Thyroid gland (tissue), 4 donors: Measurements from ENCODE around the gene PTPN22. TPM values are rescaled to one million over a fixed set of nuclear protein-coding genes. Genes with fewer than 3 reads are reported as not detected.

ENCODE experiments used
- DNase-seq, 2 donors: peaks; one replicate each; pipeline ENCODE4 v3.0.0-alpha.2; 2019
- H3K27ac ChIP-seq, 3 donors: fragments of 200-600 bp; sonication (generic); 1 replicate in 2 of 3; 2 replicates in 1 of 3; pipeline ENCODE4 v1.5.1; 2016 to 2019; ENCODE audit warnings: mild to moderate bottlenecking in 1 of 3, moderate library complexity in 1 of 3
- H3K27me3 ChIP-seq: fragments of 200-600 bp; sonication (generic); one replicate; pipeline ENCODE4 v1.5.1; 2019
- H3K36me3 ChIP-seq, 2 donors: fragments of 200-600 bp; sonication (generic); one replicate each; pipeline ENCODE4 v1.5.1; 2016 to 2019
- H3K4me1 ChIP-seq, 2 donors: fragments of 200-600 bp; sonication (generic); one replicate each; pipeline ENCODE4 v1.5.1; 2017 to 2019
- H3K4me3 ChIP-seq, 3 donors: fragments of 200-600 bp; sonication (generic); replicated peaks in 1 of 3; 1 replicate in 2 of 3; 2 replicates in 1 of 3; pipeline ENCODE4 v1.5.1; 2016; ENCODE audit warnings: mild to moderate bottlenecking in 1 of 3
- H3K9me3 ChIP-seq: fragments of 200-600 bp; sonication (generic); one replicate; pipeline ENCODE4 v1.5.1; 2017
- CTCF ChIP-seq, 6 experiments: fragments of 200-600 bp in 3 of 6; fragments of 450-650 bp in 3 of 6; sonication (generic) in 3 of 6; IDR thresholded peaks; one replicate each; pipeline ENCODE4 v1.5.1; 2016 to 2019; ENCODE audit warnings: antibody characterized with exemption in 6 of 6, mild to moderate bottlenecking in 2 of 6, inconsistent platforms in 1 of 6, moderate library complexity in 1 of 6
- POLR2A ChIP-seq, 2 donors: fragments of 450-650 bp; IDR thresholded peaks; one replicate each; pipeline ENCODE4 v1.6.1; 2017; ENCODE audit warnings: antibody characterized with exemption in 2 of 2, mild to moderate bottlenecking in 2 of 2, moderate library complexity in 1 of 2
- WGBS, 2 donors: methylation state at CpG; one replicate each; pipeline ENCODE4 v1.1.5; 2017; 5-methylcytosine and 5-hydroxymethylcytosine counted together
- intact Hi-C: fragments of 100-400 bp; cut with DNase I; formaldehyde crosslinking; loops from one replicate; pipeline ENCODE4 v1.15.1; 2023
- total RNA-seq, 4 donors: library from RNA; depleted of rRNA; stranded (reverse); fragments of >200 nt; gene quantifications; one replicate each; pipeline ENCODE4 v1.2.3, GENCODE V29; 2016

Gene PTPN22
- total RNA-seq, 4 donors from 2014 or later: 0.89 to 6.2 (median 2.6) TPM; not detected in 1

DNA sequence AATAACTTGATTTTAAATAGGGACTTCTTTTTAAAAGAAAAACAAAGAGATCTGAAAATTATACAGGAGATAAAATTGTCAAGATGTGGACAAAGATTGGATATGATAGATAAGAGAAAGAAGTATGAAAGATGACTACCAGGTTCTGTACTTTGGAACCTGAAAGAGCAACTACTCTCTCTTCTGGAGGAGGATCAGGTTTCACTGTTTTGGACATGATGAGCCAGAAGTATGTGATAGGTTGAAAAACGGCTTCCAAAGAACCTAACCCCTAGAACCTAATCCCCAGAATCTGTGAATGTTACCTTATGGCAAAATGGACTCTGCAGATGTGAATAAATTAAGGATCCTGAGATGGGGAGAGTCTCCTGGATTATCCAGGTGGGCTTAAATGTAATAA lies 85.4 kb downstream of the PTPN22 start:
- Histone ChIP-seq H3K9me3 (no peaks in the 10 kb centered on the region), H3K4me3 (no peak overlapping the region), H3K36me3 (no peaks in the 10 kb centered on the region), H3K4me1 (peaks cover 14% of the 10 kb centered on the region in 2 donors), H3K27ac (no peak overlapping the region), H3K27me3 (no peaks in the 10 kb centered on the region)
- WGBS, 2 donors: 46 to 48% methylated on average over 1 of the region's 1 CpG
- intact Hi-C loops: no loop called here
- no peak for DNase-seq
- no peak for TF ChIP-seq CTCF (IDR thresholded peaks at IDR 0.05)
- no peak for TF ChIP-seq POLR2A (IDR thresholded peaks at IDR 0.05)

DNA sequence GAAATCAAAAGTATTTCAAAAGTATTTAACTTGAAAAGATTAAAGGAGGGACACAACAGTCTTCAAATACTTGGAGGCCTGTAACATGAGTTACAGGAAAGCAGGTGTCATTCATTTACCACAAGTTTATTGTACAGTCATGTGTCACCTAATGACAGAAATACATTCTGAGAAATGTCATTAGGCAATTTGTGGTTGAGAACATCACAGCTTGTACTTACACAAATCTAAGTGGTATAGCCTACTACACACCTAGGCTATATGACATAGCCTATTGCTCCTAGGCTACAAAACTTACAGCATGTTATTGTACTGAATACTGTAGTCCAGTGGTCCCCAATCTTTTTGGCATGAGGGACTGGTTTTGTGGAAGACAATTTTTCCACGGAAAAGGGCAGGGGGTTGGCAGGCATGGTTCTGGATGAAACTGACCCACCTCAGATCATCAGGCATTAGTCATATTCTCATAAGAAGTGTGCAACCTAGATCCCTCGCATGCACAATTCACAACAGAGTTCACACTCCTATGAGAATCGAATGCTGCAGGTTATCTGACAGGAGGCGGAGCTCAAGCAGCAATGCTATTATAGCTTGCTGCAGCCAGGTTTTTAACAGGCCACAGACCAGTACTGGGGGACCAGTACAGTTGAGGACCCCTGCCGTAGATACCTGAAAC lies 87.3 kb downstream of the PTPN22 start:
- H3K4me1 ChIP-seq: peaks cover 14% of the 10 kb centered on the region in 2 donors
- 79 to 92% methylated on average over 5 of the region's 5 CpGs for WGBS, 2 donors
- TF ChIP-seq POLR2A (IDR thresholded peaks at IDR 0.05) (no peak), CTCF (IDR thresholded peaks at IDR 0.05) (no peak)
- no peak overlapping the region for H3K27ac ChIP-seq
- H3K27me3 ChIP-seq: no peaks in the 10 kb centered on the region
- intact Hi-C loops: no loop called here
- H3K4me3 ChIP-seq: no peak overlapping the region
- no peak for DNase-seq
- H3K36me3 ChIP-seq: no peaks in the 10 kb centered on the region
- H3K9me3 ChIP-seq: no peaks in the 10 kb centered on the region

DNA sequence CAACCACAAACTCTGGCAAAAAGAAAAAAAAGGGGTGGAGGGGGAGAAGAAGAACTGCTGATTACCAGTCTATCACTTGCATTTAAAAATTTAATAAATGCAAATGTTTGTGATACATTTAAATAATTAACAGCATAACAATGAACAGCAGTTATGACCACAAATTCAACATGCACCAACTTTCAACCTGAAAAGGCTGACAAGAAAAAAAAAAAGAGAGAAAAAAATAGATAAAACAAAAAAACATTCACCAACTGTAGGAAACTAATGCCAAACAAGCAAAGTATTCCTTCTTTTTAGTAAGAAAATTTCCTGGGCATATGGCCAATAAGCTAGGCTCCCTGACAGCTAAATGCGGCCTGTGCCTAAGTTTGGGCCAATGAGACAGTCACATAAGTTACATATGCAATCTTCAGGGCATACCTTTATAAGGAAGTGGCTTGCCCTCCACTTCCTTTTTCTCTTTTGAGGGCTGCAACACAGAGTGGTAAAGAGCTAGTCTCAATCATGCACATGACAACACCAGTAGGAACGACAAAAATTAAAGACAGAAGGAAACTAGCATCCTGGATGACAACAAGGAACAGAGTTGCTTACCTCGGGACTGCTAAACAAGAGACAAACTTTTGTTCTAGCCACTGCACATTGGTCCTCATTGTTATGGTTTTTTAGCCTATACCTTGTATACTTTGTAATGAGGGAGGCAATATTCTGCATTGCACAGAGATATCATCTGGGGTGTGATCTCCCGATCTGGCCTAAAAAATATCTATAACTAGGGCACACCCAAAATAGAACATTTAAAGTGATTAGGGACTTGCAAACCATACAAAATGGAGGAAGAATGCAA lies 88.0 kb downstream of the PTPN22 start:
- Histone ChIP-seq H3K4me3 (no peak overlapping the region), H3K4me1 (peaks cover 14% of the 10 kb centered on the region in 2 donors), H3K27me3 (no peaks in the 10 kb centered on the region), H3K9me3 (no peaks in the 10 kb centered on the region), H3K27ac (no peak overlapping the region), H3K36me3 (no peaks in the 10 kb centered on the region)
- peak; percentile 9 to 20 for DNase-seq
- TF ChIP-seq CTCF (IDR thresholded peaks at IDR 0.05): no peak
- TF ChIP-seq POLR2A (IDR thresholded peaks at IDR 0.05): no peak
- 54 to 75% methylated on average over 4 of the region's 4 CpGs for WGBS, 2 donors
- intact Hi-C loops: no loop called here

DNA sequence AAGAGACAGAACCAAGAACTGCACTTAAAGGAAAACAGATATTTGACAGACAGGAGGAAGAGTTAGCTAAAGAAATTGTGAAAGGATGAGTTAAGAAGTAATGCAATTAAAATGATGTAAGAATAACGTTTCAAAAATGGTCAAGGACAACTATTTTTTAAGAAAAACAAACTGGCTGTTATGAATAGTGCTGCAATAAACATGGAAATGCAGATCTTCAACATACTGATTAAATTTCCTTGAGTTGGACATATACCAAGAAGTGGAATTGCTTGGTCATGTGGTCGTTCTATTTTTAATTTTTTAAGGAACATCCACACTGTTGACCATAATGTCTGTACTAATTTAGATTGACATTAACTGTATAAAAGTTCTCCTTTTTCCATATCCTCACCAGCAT lies 89.1 kb downstream of the PTPN22 start:
- Histone ChIP-seq H3K27me3 (no peaks in the 10 kb centered on the region), H3K36me3 (no peaks in the 10 kb centered on the region), H3K4me3 (no peak overlapping the region), H3K9me3 (no peaks in the 10 kb centered on the region), H3K4me1 (peaks cover 14% of the 10 kb centered on the region in 2 donors), H3K27ac (no peak overlapping the region)
- TF ChIP-seq POLR2A (IDR thresholded peaks at IDR 0.05): no peak
- TF ChIP-seq CTCF (IDR thresholded peaks at IDR 0.05): no peak
- 57 to 74% methylated on average over 2 of the region's 2 CpGs for WGBS, 2 donors
- intact Hi-C loops: no loop called here
- no peak for DNase-seq
